ENCODE data around the gene GALNTL6.

DNA sequence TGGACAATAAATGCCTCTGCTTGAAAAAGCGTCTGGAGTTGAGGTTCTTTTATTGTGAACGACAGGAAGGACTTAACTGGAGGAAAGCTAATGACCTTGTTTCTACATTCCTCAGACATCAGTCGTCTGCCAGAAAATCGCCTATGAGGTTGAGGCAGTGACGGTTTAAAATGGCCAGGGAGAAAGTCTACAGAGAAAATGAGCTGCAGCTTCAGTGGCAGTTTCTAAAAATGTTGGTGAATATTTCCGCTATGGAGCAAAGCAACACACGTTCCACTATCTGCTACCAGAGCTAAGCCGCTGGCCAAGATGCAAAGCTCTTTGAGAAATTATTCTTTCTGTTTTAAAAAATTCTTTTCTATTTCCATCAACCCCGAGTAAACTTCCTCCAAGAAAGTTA, 1238.5 kb downstream of the GALNTL6 start:
- TF ChIP-seq YY1 (IDR thresholded peaks at IDR 0.05; ENCODE audit: insufficient read depth, insufficient read length) (no peak), SUZ12 (IDR thresholded peaks at IDR 0.05; ENCODE audit: extremely low read depth, insufficient read depth, insufficient read length) (no peak), ZNF274 (IDR thresholded peaks at IDR 0.05; ENCODE audit: low read depth, low read length) (no peak)
